HG03064 (cell line): ENCODE data around the gene PCDHGA4.
A peak's percentile ranks its signal among the peaks of the same experiment; 100 is the strongest.
"Not testable (repeated sequence)": the region's sequence is repeated elsewhere in the genome, so short reads cannot be mapped to it uniquely, and the experiment has no call there.

ENCODE experiments used
- ATAC-seq: cut with Tn5 transposase; IDR thresholded peaks from one replicate; pipeline ENCODE4 v1.9.1; 2021; ENCODE audit warnings: low read depth; ENCODE audit not compliant: unreplicated experiment

The PCDHGA4 gene

GRCh38 chr5:141382469-141383294, 27.9 kb downstream of the PCDHGA4 start, which contains the start of gene PCDHGA7:
TSS of gene PCDHGA7 (plus strand) at chr5:141382742. CDS start at chr5:141382900, 158 bp downstream.
- ATAC-seq: no peak

- ATAC-seq: no peak
These were observed 28.5 kb downstream of the PCDHGA4 start for GRCh38 chr5:141383345-141383744.

- no peak for ATAC-seq
These were observed 29.8 kb downstream of the PCDHGA4 start for GRCh38 chr5:141384471-141385267.

DNA sequence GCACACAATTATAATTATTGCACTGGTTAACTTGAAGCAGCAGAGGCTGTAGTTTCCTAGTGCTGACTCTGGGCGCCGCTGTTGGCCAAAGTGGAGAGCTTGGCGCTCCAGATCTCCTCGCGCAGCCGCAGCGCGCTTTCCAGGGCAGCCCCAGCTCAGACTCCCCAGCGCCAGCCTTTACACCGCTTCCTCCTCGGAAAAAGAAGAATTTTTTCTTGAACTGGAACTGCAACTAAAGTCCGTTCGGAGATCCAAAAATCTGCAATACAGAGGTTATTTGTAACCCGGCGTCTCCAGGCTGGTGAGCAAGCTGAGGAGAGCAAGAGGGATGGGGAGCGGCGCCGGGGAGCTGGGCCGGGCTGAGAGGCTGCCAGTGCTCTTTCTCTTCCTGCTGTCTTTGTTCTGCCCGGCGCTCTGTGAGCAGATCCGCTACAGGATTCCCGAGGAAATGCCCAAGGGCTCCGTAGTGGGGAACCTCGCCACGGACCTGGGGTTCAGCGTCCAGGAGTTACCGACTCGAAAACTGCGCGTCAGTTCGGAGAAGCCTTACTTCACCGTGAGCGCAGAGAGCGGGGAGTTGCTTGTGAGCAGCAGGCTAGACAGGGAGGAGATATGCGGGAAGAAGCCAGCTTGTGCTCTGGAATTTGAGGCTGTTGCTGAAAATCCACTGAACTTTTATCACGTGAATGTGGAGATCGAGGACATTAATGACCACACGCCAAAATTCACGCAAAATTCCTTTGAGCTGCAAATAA, 32.9 kb downstream of the PCDHGA4 start, which contains the start of gene PCDHGB4:
PCDHGB4 (plus strand) TSS at position 142 of the 755 bp plus-strand sequence; CDS start at position 329, 187 bp downstream.
- peak; percentile 87 for ATAC-seq

DNA sequence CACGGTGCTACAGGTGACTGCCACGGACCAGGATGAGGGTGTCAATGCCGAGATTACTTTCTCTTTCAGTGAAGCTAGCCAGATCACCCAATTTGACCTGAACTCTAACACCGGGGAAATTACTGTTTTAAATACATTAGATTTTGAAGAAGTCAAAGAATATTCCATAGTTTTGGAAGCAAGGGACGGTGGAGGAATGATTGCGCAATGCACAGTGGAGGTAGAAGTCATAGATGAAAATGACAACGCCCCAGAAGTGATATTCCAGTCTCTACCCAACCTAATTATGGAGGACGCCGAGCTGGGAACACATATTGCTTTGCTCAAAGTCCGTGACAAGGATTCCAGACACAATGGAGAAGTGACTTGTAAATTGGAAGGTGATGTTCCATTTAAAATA, 33.8 kb downstream of the PCDHGA4 start:
- no peak for ATAC-seq

GRCh38 chr5:141389153-141390042, 34.6 kb downstream of the PCDHGA4 start:
- ATAC-seq: no peak

GRCh38 chr5:141392429-141393198, 37.8 kb downstream of the PCDHGA4 start, which contains the start of gene PCDHGA8:
TSS of gene PCDHGA8 (plus strand) at chr5:141392633. CDS start at chr5:141392814, 181 bp downstream.
- no peak for ATAC-seq

- ATAC-seq: no peak
These were observed 38.4 kb downstream of the PCDHGA4 start for GRCh38 chr5:141393267-141393666.

DNA sequence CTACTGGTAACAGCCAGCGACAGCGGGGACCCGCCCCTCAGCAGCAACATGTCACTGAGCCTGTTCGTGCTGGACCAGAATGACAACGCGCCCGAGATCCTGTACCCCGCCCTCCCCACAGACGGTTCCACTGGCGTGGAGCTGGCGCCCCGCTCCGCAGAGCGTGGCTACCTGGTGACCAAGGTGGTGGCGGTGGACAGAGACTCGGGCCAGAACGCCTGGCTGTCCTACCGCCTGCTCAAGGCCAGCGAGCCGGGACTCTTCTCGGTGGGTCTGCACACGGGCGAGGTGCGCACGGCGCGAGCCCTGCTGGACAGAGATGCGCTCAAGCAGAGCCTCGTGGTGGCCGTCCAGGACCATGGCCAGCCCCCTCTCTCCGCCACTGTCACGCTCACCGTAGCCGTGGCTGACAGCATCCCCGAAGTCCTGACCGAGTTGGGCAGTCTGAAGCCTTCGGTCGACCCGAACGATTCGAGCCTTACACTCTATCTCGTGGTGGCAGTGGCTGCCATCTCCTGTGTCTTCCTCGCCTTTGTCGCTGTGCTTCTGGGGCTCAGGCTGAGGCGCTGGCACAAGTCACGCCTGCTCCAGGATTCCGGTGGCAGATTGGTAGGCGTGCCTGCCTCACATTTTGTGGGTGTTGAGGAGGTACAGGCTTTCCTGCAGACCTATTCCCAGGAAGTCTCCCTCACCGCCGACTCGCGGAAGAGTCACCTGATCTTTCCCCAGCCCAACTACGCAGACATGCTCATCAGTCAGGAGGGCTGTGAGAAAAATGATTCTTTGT, 39.8 kb downstream of the PCDHGA4 start:
- ATAC-seq: not testable (repeated sequence)

- peak; percentile 98 for ATAC-seq
These were observed 43.1 kb downstream of the PCDHGA4 start, which contains the start of gene PCDHGB5 for GRCh38 chr5:141397756-141398551. TSS of gene PCDHGB5 (plus strand) at chr5:141397947. CDS start at chr5:141398128, 181 bp downstream.

- ATAC-seq: no peak
These were observed 43.8 kb downstream of the PCDHGA4 start for GRCh38 chr5:141398608-141399007.

DNA sequence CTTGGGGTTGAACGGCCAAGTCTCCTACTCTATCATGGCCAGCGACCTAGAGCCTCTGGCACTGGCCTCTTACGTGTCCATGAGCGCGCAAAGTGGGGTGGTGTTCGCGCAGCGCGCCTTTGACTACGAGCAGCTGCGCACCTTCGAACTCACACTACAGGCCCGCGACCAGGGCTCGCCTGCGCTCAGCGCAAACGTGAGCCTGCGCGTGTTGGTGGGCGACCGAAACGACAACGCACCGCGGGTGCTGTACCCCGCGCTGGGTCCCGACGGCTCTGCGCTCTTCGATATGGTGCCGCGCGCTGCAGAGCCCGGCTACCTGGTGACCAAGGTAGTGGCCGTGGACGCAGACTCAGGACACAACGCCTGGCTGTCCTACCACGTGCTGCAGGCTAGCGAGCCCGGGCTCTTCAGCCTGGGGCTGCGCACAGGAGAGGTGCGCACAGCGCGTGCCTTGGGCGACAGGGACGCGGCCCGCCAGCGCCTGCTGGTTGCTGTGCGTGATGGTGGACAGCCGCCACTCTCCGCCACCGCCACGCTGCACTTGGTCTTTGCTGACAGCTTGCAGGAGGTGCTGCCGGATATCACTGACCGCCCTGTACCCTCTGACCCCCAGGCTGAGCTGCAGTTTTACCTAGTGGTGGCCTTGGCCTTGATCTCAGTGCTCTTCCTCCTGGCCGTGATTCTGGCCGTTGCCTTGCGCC, 44.9 kb downstream of the PCDHGA4 start:
- no peak for ATAC-seq

- ATAC-seq: no peak
These were observed 47.9 kb downstream of the PCDHGA4 start, which contains the start of gene PCDHGA9 for GRCh38 chr5:141402553-141403243. TSS of gene PCDHGA9 (plus strand) at chr5:141402778. CDS start at chr5:141402953, 175 bp downstream.

DNA sequence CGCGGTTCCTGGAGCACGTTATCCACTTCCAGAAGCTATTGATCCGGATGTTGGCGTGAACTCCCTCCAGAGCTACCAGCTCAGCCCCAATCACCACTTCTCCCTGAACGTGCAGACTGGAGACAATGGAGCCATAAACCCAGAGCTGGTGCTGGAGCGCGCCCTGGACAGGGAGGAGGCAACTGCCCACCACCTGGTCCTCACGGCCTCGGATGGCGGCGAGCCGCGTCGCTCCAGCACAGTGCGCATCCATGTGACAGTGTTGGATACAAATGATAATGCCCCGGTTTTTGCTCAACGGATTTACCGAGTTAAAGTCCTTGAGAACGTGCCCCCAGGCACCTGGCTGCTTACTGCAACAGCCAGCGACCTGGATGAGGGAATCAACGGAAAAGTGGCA, 48.6 kb downstream of the PCDHGA4 start:
- ATAC-seq: no peak
